ENCODE results near the gene VAV2.

The VAV2 gene

GRCh38 chr9:133979921-133980863 is 11.9 kb downstream of the VAV2 start:
- no peak for DNase-seq

GRCh38 chr9:133979273-133979920 is 12.7 kb downstream of the VAV2 start:
- DNase-seq, result no peak

GRCh38 chr9:133978899-133979272 is 13.2 kb downstream of the VAV2 start:
- DNase-seq, result no peak

GRCh38 chr9:133978226-133978898 is 13.8 kb downstream of the VAV2 start:
- DNase-seq, result no peak

GRCh38 chr9:133977421-133978201 is 14.5 kb downstream of the VAV2 start:
- no peak for DNase-seq

- no peak for DNase-seq
These were observed 15.2 kb downstream of the VAV2 start for GRCh38 chr9:133976887-133977286.

GRCh38 chr9:133976191-133976861 is 15.8 kb downstream of the VAV2 start:
- no peak for DNase-seq

GRCh38 chr9:133975511-133975910 is 16.6 kb downstream of the VAV2 start:
- no peak for DNase-seq

GRCh38 chr9:133974631-133975341 is 17.3 kb downstream of the VAV2 start:
- no peak for DNase-seq

GRCh38 chr9:133973791-133974630 is 18.1 kb downstream of the VAV2 start:
- DNase-seq, result no peak

GRCh38 chr9:133973111-133973790 is 18.9 kb downstream of the VAV2 start:
- DNase-seq, result no peak

- no peak for DNase-seq
These were observed 19.9 kb downstream of the VAV2 start for GRCh38 chr9:133971981-133972941.

GRCh38 chr9:133971121-133971951 is 20.8 kb downstream of the VAV2 start:
- no peak for DNase-seq

- DNase-seq, result no peak
These were observed 21.5 kb downstream of the VAV2 start for GRCh38 chr9:133970581-133971058.

- no peak for DNase-seq
These were observed 22.2 kb downstream of the VAV2 start for GRCh38 chr9:133969681-133970580.

- no peak for DNase-seq
These were observed 23.0 kb downstream of the VAV2 start for GRCh38 chr9:133968966-133969617.

All from HCEC 1CT (cell line).